Activated naive CD8-positive, alpha-beta T cell treated with anti-CD3 and anti-CD28 coated beads, Interleukin-2, amount 10 ng/mL, durations not matched to agents 7 days and 5 days (primary cell): ENCODE results near the gene PUM2. TPM values are rescaled to one million over a fixed set of nuclear protein-coding genes. Genes with fewer than 3 reads are reported as not detected.

Source experiments
- ATAC-seq: fragments of 150-1000 bp; cut with Tn5 transposase; one replicate; pipeline ENCODE4 v1.10.0; 2021; ENCODE audit warnings: low read depth, moderate library complexity
- POLR2A ChIA-PET: fragments of 350-600 bp; sonication (Branson Sonifier 250); formaldehyde crosslinking; loops from one replicate; lab custom pipeline; 2021; ENCODE audit warnings: antibody characterized with exemption; lab: Charles Lee
- DNase-seq: peaks from one replicate; pipeline ENCODE4 v3.0.0; 2021
- H3K27ac Mint-ChIP-seq: one replicate; pipeline ENCODE4 v1.8.0; 2022; ENCODE audit warnings: mild to moderate bottlenecking, mixed read lengths
- H3K27me3 Mint-ChIP-seq: one replicate; pipeline ENCODE4 v1.8.0; 2022; ENCODE audit warnings: mild to moderate bottlenecking, moderate library complexity, mixed read lengths
- H3K36me3 Mint-ChIP-seq: one replicate; pipeline ENCODE4 v1.8.0; 2021; ENCODE audit warnings: mild to moderate bottlenecking, mixed read lengths
- H3K4me1 Mint-ChIP-seq: one replicate; pipeline ENCODE4 v1.8.0; 2021; ENCODE audit warnings: mixed read lengths
- H3K4me3 Mint-ChIP-seq: one replicate; pipeline ENCODE4 v1.8.0; 2022; ENCODE audit warnings: mild to moderate bottlenecking, moderate library complexity, mixed read lengths
- H3K9me3 Mint-ChIP-seq: one replicate; pipeline ENCODE4 v1.8.0; 2021; ENCODE audit warnings: mixed read lengths
- total RNA-seq, 2 experiments: library from RNA; stranded (reverse); gene quantifications; one replicate each; pipeline ENCODE4 v1.2.3, GENCODE V29; 2021

The PUM2 gene
- total RNA-seq, 2 experiments from 2014 or later = 133 to 134 TPM

- Mint-ChIP-seq H3K36me3 (peaks cover 14% of the 10 kb centered on the region), H3K9me3 (peaks cover 7% of the 10 kb centered on the region), H3K4me1 (peaks cover 28% of the 10 kb centered on the region), H3K4me3 (no peak overlapping the region), H3K27me3 (no peaks in the 10 kb centered on the region), H3K27ac (no peak overlapping the region)
- POLR2A ChIA-PET = no interaction called here
- DNase-seq (no peak), ATAC-seq (no peak)
Measured at GRCh38 chr2:20362701-20363435, 12.2 kb upstream of the PUM2 start.

GRCh38 chr2:20361893-20362292 is 11.2 kb upstream of the PUM2 start:
- Mint-ChIP-seq H3K9me3 (peaks cover 3% of the 10 kb centered on the region), H3K4me3 (no peak overlapping the region)
- POLR2A ChIA-PET = interaction anchor here (0.6 kb wide), 1 partner anchor 9 kb away, joined by 3 read pairs; no protein-coding TSS in a partner anchor

GRCh38 chr2:20359096-20359495 is 8.5 kb upstream of the PUM2 start:
- Mint-ChIP-seq H3K27ac (no peak overlapping the region), H3K9me3 (no peaks in the 10 kb centered on the region), H3K36me3 (peaks cover 5% of the 10 kb centered on the region), H3K4me3 (no peak overlapping the region), H3K4me1 (peaks cover 9% of the 10 kb centered on the region), H3K27me3 (no peaks in the 10 kb centered on the region)
- POLR2A ChIA-PET = no interaction called here
- ATAC-seq (no peak), DNase-seq (no peak)

More at GRCh38 chr2:20361893-20362292, 11.2 kb upstream of the PUM2 start:
- ATAC-seq (no peak), DNase-seq (no peak)
- peaks cover 8% of the 10 kb centered on the region for H3K36me3 Mint-ChIP-seq
- H3K27me3 Mint-ChIP-seq = no peaks in the 10 kb centered on the region
- peaks cover 28% of the 10 kb centered on the region for H3K4me1 Mint-ChIP-seq
- no peak overlapping the region for H3K27ac Mint-ChIP-seq

- Mint-ChIP-seq H3K36me3 (peaks cover 5% of the 10 kb centered on the region), H3K27ac (no peak overlapping the region), H3K4me3 (no peak overlapping the region), H3K27me3 (no peaks in the 10 kb centered on the region), H3K9me3 (no peaks in the 10 kb centered on the region), H3K4me1 (peaks cover 7% of the 10 kb centered on the region)
- no peak for ATAC-seq
- POLR2A ChIA-PET = no interaction called here
- DNase-seq = no peak
Measured at GRCh38 chr2:20357638-20358389, 7.2 kb upstream of the PUM2 start.

- no peak for DNase-seq
- Mint-ChIP-seq H3K27me3 (no peaks in the 10 kb centered on the region), H3K36me3 (peaks cover 3% of the 10 kb centered on the region), H3K27ac (no peak overlapping the region), H3K4me3 (no peak overlapping the region), H3K4me1 (peaks cover 6% of the 10 kb centered on the region), H3K9me3 (no peaks in the 10 kb centered on the region)
- POLR2A ChIA-PET = no interaction called here
- ATAC-seq = no peak
Measured at GRCh38 chr2:20356042-20356441, 5.4 kb upstream of the PUM2 start.

- POLR2A ChIA-PET = no interaction called here
- H3K27ac Mint-ChIP-seq = no peak overlapping the region
- DNase-seq = no peak
- H3K27me3 Mint-ChIP-seq = no peaks in the 10 kb centered on the region
- no peak for ATAC-seq
- no peaks in the 10 kb centered on the region for H3K9me3 Mint-ChIP-seq
- peaks cover 3% of the 10 kb centered on the region for H3K36me3 Mint-ChIP-seq
- no peak overlapping the region for H3K4me3 Mint-ChIP-seq
- peaks cover 6% of the 10 kb centered on the region for H3K4me1 Mint-ChIP-seq
Measured at GRCh38 chr2:20355131-20355530, 4.5 kb upstream of the PUM2 start.

- ATAC-seq (no peak), DNase-seq (no peak)
- Mint-ChIP-seq H3K36me3 (peaks cover 11% of the 10 kb centered on the region), H3K27me3 (no peaks in the 10 kb centered on the region), H3K4me3 (no peak overlapping the region), H3K27ac (no peak overlapping the region), H3K4me1 (peaks cover 15% of the 10 kb centered on the region), H3K9me3 (no peaks in the 10 kb centered on the region)
- POLR2A ChIA-PET = interaction anchor here (1.3 kb wide), 1 partner anchor 12 kb away, joined by 6 read pairs; no protein-coding TSS in a partner anchor
Measured at GRCh38 chr2:20353241-20353992, 2.8 kb upstream of the PUM2 start.

GRCh38 chr2:20352581-20353216 is 2.1 kb upstream of the PUM2 start:
- DNase-seq (no peak), ATAC-seq (no peak)
- Mint-ChIP-seq H3K27me3 (no peaks in the 10 kb centered on the region), H3K36me3 (peaks cover 14% of the 10 kb centered on the region), H3K9me3 (no peaks in the 10 kb centered on the region), H3K27ac (no peak overlapping the region), H3K4me3 (no peak overlapping the region), H3K4me1 (peaks cover 19% of the 10 kb centered on the region)
- POLR2A ChIA-PET = interaction anchor here (0.6 to 1.3 kb wide), 2 partner anchors 9 to 13 kb away, joined by 3 to 6 read pairs; no protein-coding TSS in a partner anchor

- POLR2A ChIA-PET = interaction anchor here (0.6 to 2.9 kb wide), 5 partner anchors 8 to 61 kb away, joined by 3 to 23 read pairs (median 5); no protein-coding TSS in a partner anchor
Measured at GRCh38 chr2:20352230-20352578, 1.6 kb upstream of the PUM2 start.

GRCh38 chr2:20351555-20352229 is 1.0 kb upstream of the PUM2 start:
- Mint-ChIP-seq H3K4me3 (no peak overlapping the region), H3K4me1 (peaks cover 26% of the 10 kb centered on the region), H3K27me3 (no peaks in the 10 kb centered on the region), H3K27ac (no peak overlapping the region), H3K36me3 (peaks cover 15% of the 10 kb centered on the region), H3K9me3 (no peaks in the 10 kb centered on the region)
- DNase-seq (no peak), ATAC-seq (no peak)
- POLR2A ChIA-PET = interaction anchor here (0.7 to 2.9 kb wide), 10 partner anchors 9 to 301 kb away, joined by 3 to 23 read pairs (median 4); partner anchors contain the start of genes HS1BP3 and LAPTM4A

More at GRCh38 chr2:20352230-20352578, 1.6 kb upstream of the PUM2 start:
- no peaks in the 10 kb centered on the region for H3K9me3 Mint-ChIP-seq
- peaks cover 15% of the 10 kb centered on the region for H3K36me3 Mint-ChIP-seq
- DNase-seq = no peak
- peaks cover 22% of the 10 kb centered on the region for H3K4me1 Mint-ChIP-seq
- H3K27ac Mint-ChIP-seq = no peak overlapping the region
- no peaks in the 10 kb centered on the region for H3K27me3 Mint-ChIP-seq
- H3K4me3 Mint-ChIP-seq = no peak overlapping the region
- ATAC-seq = no peak

GRCh38 chr2:20350041-20350712 is 467 bp downstream of the PUM2 start:
- peak overlapping the region; percentile 88 for H3K27ac Mint-ChIP-seq
- no peaks in the 10 kb centered on the region for H3K27me3 Mint-ChIP-seq
- no peaks in the 10 kb centered on the region for H3K9me3 Mint-ChIP-seq
- POLR2A ChIA-PET = interaction anchor here (0.8 to 2.9 kb wide), 5 partner anchors 10 to 61 kb away, joined by 3 to 23 read pairs (median 4); no protein-coding TSS in a partner anchor
- H3K36me3 Mint-ChIP-seq = peaks cover 21% of the 10 kb centered on the region
- H3K4me1 Mint-ChIP-seq = peaks cover 37% of the 10 kb centered on the region
- DNase-seq (peak; percentile 78), ATAC-seq (peak; percentile 13)
- H3K4me3 Mint-ChIP-seq = peak overlapping the region; percentile 93

GRCh38 chr2:20349513-20349921 is 1.1 kb downstream of the PUM2 start:
- peak overlapping the region; percentile 93 for H3K4me3 Mint-ChIP-seq
- DNase-seq (no peak), ATAC-seq (no peak)
- no peaks in the 10 kb centered on the region for H3K27me3 Mint-ChIP-seq
- peaks cover 41% of the 10 kb centered on the region for H3K4me1 Mint-ChIP-seq
- peak overlapping the region; percentile 88 for H3K27ac Mint-ChIP-seq
- POLR2A ChIA-PET = interaction anchor here (0.8 to 2.9 kb wide), 5 partner anchors 11 to 62 kb away, joined by 3 to 23 read pairs (median 4); no protein-coding TSS in a partner anchor
- H3K36me3 Mint-ChIP-seq = peaks cover 22% of the 10 kb centered on the region
- H3K9me3 Mint-ChIP-seq = no peaks in the 10 kb centered on the region
